Heart left ventricle (tissue), 13 donors: ENCODE results near the gene TSPAN33.
A peak's percentile ranks its signal among the peaks of the same experiment; 100 is the strongest.

ENCODE experiments used
- POLR2A ChIP-seq, 2 donors: fragments of 450-650 bp; IDR thresholded peaks; one replicate each; pipeline ENCODE4 v1.6.1; 2017; ENCODE audit warnings: antibody characterized with exemption in 2 of 2, mild to moderate bottlenecking in 2 of 2, moderate library complexity in 2 of 2
- TF ChIP-seq, protein P1 (sequence below), 12 donors: fragments of 200-600 bp; sonication (generic) in 4 of 12; IDR thresholded peaks; one replicate each; pipeline versions ENCODE4 v1.5.0 to v1.8.0; 2018 to 2022; ENCODE audit warnings: antibody characterized with exemption in 12 of 12, mild to moderate bottlenecking in 5 of 12
- donor health status: ischemic (EF 13 %, LVEDD 7.1; RV severe dilation, severe dysfunction).
- donor health status: DM: no; HTN: yes; CAD: no.
- donor health status: DM: no; HTN: no; CAD: no.
- donor health status: ischemic (EF 25% LVEDD 6.9; RV normal size, moderate dysfunction).
- donor health status: ischemic (EF 25% LVEDD 5.7; RV mildly dilated, moderate dysfunction).
- donor health status: ischemic (EF 35%, LVEDD 5.7; RV mildly dilated, moderate dysfunction).
- donor health status: nonischemic (EF 11% LVEDD 7.7; RV severe dilation, severe dysfunction).
- donor health status: DM: yes; HTN: yes; CAD: no.
- donor health status: PGD.
- donor health status: ischemic (EF 29% LVEDD 5.4; RV normal size, mild dysfunction).
- donor health status: nonischemic (EF 23%, LVEDD 6.1; RV moderate dilation, normal function).

DNA sequence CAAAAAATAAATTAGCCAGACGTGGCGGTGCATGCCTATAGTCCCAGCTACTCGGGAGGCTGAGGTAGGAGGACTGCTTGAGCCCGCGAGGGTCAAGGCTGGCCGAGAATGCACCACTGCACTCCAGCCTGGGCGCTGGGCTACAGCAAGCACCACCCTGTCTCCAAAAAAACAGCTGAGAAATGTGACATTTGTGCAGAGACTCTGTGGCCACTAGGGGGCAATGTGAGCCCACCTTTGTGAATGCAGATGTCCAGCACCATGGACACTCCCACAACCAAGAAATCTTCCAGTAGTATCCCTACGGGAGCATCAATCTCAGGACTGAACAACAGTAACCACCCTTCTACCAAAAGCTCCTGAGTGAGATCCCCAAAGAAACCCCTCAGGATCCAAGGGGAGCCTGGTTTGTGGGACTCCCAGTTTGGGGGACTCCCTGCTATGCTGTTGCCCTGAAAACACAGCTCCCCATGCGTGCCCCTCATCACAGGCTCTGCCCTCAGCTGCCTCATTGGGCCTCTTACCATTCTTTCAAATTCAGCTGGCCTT lies 74.1 kb downstream of the TSPAN33 start:
- TF ChIP-seq POLR2A (IDR thresholded peaks at IDR 0.05): no peak
- TF ChIP-seq, protein P1, sequence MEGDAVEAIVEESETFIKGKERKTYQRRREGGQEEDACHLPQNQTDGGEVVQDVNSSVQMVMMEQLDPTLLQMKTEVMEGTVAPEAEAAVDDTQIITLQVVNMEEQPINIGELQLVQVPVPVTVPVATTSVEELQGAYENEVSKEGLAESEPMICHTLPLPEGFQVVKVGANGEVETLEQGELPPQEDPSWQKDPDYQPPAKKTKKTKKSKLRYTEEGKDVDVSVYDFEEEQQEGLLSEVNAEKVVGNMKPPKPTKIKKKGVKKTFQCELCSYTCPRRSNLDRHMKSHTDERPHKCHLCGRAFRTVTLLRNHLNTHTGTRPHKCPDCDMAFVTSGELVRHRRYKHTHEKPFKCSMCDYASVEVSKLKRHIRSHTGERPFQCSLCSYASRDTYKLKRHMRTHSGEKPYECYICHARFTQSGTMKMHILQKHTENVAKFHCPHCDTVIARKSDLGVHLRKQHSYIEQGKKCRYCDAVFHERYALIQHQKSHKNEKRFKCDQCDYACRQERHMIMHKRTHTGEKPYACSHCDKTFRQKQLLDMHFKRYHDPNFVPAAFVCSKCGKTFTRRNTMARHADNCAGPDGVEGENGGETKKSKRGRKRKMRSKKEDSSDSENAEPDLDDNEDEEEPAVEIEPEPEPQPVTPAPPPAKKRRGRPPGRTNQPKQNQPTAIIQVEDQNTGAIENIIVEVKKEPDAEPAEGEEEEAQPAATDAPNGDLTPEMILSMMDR (IDR thresholded peaks at IDR 0.05): peak; percentile 81 to 96 (median 92)
